GM21526 (cell line): Measurements from ENCODE around the gene FSD1L.
A peak's percentile ranks its signal among the peaks of the same experiment; 100 is the strongest.
"Not testable (repeated sequence)": the region's sequence is repeated elsewhere in the genome, so short reads cannot be mapped to it uniquely, and the experiment has no call there.

ENCODE experiments used
- ATAC-seq: cut with Tn5 transposase; IDR thresholded peaks from one replicate; pipeline ENCODE4 v1.9.1; 2021; ENCODE audit warnings: moderate library complexity; ENCODE audit not compliant: unreplicated experiment, low FRiP score

The FSD1L gene

DNA sequence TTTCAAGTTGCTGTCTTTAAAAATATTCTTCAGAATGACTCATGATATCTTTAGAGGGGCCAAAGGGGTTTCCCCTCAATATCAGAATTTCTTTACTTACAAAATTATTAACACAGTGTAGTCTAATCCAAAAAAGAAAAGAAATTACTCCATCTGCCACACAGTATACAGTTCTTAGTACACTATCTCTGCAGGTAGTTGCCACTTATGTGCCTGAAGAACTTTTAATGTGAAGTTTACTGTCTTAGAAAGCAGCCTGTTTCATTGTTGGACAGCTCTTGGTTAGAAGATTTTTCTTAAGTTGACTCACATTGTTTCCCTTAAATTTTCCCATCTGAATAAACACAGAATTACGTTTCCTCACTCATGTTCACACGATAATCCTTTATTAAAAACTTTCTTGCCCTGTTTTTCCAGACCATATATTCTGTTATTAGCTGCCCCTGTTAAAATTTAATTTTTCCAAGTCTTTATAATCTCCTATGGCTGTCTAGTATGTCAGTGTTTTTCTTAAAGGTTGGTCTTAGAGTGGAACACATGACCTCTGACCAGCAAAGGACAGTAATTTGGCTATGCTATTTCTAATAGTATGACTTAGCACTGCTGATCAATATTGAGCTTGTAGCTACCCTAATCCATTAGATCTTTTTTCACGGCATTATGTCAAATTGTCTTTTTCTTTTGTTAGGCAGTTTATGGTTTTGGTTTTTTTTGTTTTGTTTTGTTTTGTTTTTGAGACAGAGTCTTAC lies 88.3 kb downstream of the FSD1L start:
- peak; percentile 55 for ATAC-seq

DNA sequence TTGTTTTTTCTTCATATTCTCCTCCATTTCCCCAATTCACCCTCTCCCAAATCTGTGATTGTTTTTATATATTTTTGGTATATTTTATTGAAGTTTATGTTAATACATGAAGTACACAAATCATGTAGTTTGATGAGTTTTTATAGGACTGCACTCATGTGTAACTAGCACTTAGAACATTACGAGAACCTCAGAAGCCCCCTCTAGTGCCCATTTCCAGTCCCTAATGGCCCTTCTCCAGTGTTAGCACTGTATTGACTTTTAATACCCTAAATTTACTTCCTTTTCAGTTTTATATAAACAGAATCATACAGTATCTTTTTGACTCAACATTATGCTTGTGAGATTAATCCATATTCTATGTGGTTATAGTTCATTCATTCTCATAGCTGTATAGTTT lies 91.6 kb downstream of the FSD1L start:
- ATAC-seq = no peak

DNA sequence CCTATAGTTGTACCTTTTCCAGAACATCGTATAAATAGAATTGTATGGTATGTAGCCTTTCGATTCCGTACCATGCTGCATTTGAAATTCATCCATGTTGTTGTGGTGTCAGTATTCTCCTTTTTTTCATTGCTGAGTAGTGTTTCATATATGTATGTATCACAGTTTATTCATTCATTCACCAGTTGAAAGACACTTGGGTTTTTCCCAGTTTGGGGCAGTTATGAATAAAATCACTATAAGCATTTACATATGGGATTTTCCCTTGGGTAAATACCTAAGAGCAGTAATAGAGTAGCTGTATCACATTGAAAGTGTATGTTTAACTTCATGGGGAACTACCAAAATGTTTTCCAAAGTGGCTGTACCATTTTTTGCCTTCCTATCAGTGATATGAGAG lies 94.0 kb downstream of the FSD1L start:
- ATAC-seq = peak; percentile 90

DNA sequence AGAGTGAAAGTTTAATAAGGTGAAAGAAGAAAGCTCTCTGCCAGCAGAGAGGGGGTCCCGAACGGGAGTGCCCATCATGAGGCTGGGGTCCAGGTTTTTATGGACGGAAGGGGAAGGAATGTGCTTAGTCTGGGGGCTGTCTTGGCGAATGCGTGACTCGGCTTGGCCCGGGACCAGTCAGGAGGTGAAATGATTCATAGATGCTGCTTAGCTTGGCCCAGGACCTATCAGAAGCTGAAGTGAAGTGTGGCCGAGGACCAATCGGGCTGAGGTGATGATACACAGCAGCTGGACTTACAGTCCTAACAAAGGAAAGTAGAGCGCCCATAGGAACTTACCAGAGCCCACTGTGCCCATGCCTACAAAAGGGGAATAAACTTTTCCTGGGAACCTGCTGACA lies 106.2 kb downstream of the FSD1L start:
- no peak for ATAC-seq

DNA sequence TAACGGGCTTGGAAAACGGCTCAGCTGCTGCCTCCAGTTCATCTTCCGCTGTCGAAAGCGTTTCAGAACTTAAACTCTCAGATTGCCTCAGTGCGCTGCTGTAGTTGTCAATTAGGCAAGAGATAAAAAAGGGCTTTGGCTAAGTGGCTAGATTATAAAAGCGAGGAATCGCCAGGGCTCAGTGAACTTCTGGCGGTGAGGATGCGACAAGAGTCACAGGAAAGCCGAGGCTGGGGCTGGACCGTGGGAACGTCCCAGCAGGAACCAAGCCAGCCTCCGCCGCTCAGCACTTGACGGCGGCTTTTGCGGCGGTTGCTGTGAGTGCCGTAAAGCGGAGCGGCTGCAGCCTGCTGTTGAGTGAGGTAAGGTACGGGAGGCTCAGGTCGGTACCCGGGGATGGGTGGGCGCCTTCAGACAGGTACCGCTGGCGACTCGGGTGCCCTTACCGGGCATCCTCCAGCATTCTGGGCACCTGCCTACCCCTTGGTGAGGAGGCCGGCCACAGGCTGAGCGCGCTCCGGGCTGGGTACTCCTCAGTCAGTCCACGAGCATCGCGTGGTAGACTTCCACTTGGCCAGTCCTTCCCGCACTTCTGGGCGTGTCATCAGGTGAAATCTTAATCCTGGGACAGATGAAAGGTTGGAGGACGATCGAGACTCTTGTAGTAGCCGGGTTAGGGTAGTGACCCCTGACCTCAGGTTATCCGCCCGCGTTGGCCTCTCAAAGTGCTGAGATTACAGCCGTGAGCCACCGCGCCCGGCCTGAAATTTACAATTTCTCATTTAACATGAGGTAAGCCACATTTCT lies 110.2 kb downstream of the FSD1L start, which contains the start of gene FKTN:
Gene FKTN (plus strand): TSS at position 328 of the 807 bp plus-strand sequence. CDS start 16,902 bp downstream, outside the sequence.
- peak; percentile 94 for ATAC-seq

DNA sequence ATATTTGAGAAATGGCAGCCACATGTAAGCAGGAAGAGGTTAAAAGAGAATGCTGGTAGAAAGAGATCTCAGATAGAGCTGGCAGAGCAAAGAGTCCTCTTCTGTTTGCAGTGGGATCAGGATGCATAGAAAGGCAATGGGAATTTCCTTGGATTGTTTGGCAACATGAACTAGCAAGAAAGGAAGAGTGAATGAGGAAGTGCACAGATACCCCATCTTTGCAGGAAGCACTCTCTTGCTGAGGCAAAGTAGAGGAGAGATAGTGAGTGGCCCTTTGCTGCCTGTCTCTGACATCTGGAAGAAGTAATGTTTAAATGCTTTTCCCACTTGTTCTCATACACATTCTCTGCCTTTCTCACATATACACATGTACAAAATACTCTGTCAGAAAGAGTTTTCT lies 124.6 kb downstream of the FSD1L start:
- no peak for ATAC-seq

DNA sequence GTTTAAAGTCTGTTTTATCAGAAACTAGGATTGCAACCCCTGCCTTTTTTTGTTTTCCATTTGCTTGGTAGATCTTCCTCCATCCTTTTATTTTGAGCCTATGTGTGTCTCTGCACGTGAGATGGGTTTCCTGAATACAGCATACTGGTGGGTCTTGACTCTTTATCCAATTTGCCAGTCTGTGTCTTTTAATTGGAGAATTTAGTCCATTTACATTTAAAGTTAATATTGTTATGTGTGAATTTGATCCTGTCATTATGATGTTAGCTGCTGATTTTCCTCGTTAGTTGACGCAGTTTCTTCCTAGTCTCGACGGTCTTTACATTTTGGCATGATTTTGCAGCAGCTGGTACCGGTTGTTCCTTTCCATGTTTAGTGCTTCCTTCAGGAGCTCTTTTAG lies 132.1 kb downstream of the FSD1L start:
- not testable (repeated sequence) for ATAC-seq

DNA sequence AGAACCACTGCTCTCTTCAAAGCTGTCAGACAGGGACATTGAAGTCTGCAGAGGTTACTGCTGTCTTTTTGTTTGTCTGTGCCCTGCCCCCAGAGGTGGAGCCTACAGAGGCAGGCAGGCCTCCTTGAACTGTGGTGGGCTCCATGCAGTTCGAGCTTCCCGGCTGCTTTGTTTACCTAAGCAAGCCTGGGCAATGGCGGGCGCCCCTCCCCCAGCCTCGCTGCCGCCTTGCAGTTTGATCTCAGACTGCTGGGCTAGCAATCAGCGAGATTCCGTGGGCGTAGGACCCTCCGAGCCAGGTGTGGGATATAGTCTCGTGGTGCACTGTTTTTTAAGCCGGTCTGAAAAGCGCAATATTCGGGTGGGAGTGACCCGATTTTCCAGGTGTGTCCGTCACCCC lies 133.7 kb downstream of the FSD1L start:
- ATAC-seq = not testable (repeated sequence)

DNA sequence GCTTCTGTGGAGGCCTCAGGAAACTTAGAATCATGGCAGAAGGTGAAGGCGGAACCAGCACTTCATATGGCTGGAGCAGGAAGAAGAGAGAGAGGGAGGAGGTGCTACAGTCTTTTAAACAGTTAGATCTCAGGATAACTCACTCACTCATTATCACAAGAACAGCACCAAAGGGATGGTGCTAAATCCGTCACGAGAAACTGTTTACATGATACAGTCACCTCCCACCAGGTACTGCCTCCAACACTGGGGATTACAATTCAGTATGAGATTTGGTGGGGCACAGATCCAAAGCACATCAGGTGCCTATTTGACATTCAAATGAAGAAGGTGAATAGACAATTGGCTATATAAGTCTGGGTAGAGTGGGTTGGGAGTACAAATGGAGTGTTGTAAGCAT lies 145.3 kb downstream of the FSD1L start:
- no peak for ATAC-seq
